HG03378 (cell line): ENCODE data around the gene TBC1D2B.
"Not testable (repeated sequence)": the region's sequence is repeated elsewhere in the genome, so short reads cannot be mapped to it uniquely, and the experiment has no call there.

ENCODE experiments used
- ATAC-seq: cut with Tn5 transposase; IDR thresholded peaks from one replicate; pipeline ENCODE4 v1.9.1; 2021; ENCODE audit warnings: mild to moderate bottlenecking, moderate library complexity; ENCODE audit not compliant: unreplicated experiment

The TBC1D2B gene

GRCh38 chr15:77958716-77959431 lies 118.6 kb downstream of the TBC1D2B start:
- not testable (repeated sequence) for ATAC-seq

- not testable (repeated sequence) for ATAC-seq
Observed at GRCh38 chr15:77958021-77958420, 119.5 kb downstream of the TBC1D2B start.

- ATAC-seq = not testable (repeated sequence)
Observed at GRCh38 chr15:77953926-77954325, 123.6 kb downstream of the TBC1D2B start.

GRCh38 chr15:77952928-77953446 lies 124.5 kb downstream of the TBC1D2B start:
- not testable (repeated sequence) for ATAC-seq

- not testable (repeated sequence) for ATAC-seq
Observed at GRCh38 chr15:77951105-77951786, 126.3 kb downstream of the TBC1D2B start.

GRCh38 chr15:77950470-77950869 lies 127.0 kb downstream of the TBC1D2B start:
- ATAC-seq = not testable (repeated sequence)

GRCh38 chr15:77945566-77945965 lies 131.9 kb downstream of the TBC1D2B start:
- no peak for ATAC-seq
